ELR (cell line): ENCODE results near the gene PSKH1.
A peak's percentile ranks its signal among the peaks of the same experiment; 100 is the strongest.
"Not testable (repeated sequence)": the region's sequence is repeated elsewhere in the genome, so short reads cannot be mapped to it uniquely, and the experiment has no call there.

Experiments
- DNase-seq: peaks from one replicate; pipeline ENCODE4 v3.0.0-alpha.2; 2015; ENCODE audit warnings: low read depth

PSKH1 gene

GRCh38 chr16:67961551-67961957, 68.5 kb downstream of the PSKH1 start:
- DNase-seq: no peak

- no peak for DNase-seq
Measured at GRCh38 chr16:67962135-67962534, 69.1 kb downstream of the PSKH1 start.

DNA sequence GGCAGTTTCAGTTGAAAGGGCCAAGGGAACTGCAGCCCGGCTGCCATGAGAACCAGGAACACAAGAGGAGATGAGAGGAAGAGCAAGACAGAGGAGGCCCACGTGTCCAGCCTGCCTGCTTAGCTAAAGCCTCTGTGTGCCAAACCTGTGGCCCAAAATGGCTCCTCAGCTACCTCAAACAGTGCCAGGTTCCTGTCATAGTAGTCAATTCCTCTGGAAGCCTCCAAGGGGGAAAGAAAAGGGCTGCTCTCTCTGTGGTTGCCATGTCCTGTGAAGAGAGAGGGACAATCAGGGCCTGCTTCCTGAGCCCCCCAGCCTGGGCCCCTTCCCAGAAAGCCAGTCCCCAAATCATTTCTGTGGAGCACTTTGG, 70.2 kb downstream of the PSKH1 start:
- no peak for DNase-seq

- DNase-seq: no peak
Measured at GRCh38 chr16:67963662-67964321, 70.7 kb downstream of the PSKH1 start.

DNA sequence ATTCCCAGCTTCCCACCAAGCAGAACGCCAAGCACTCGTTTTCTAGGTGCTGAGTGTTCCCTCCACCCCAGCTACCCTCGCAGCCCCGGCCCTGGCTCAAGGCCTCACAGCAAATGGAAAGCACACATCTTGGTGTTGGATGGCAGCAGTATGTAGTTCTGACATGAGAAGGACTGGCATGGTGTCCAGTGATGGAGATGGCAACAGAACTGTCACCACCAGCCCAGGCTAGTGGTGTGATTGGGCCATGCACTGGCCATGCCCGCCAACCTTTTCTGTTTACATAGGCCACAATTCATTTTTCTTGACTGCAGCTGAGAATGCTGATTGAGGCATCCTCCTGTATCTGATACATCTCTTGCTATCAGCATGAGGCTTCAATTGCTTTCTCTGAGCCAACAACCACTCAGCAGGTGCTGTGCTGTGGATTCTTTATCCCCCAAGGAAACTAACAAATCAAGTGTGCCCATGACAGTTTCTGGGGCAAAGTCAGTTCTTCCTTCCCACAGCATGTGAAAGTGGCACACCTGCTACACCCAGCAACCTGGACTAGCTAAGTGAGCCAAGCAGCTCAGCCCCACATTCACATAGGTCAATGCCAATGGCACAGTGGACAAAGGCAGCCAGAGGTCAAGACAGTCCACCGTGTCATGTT, 71.5 kb downstream of the PSKH1 start:
- DNase-seq: no peak

- DNase-seq: no peak
Measured at GRCh38 chr16:67965668-67966548, 72.9 kb downstream of the PSKH1 start.

GRCh38 chr16:67966549-67967182, 73.6 kb downstream of the PSKH1 start:
- peak; percentile 62 for DNase-seq

- DNase-seq: peak; percentile 64
Measured at GRCh38 chr16:67967183-67967957, 74.3 kb downstream of the PSKH1 start.

DNA sequence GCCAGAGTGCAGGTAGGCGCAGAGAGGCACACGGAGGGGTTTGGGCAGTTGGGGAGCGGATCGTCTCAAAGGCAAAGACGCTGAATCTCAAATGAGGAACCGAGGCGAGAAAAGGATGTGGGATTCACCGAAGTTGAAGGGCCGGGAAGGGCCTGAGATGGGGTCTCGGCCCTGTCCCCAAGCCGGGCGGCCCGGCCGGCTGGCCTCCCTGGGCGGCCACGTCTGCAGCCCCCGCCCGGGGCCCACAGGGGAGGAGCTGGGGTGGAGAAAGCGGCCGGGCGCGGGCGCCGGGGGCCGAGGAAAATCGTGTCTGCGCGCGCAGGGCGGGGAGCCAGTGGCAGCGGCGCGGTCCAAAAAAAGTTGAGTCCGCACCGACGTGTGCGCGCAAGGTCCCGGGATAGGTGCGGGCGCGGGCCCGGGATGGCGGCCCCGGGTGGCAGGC, 74.9 kb downstream of the PSKH1 start:
- DNase-seq: peak; percentile 56

DNA sequence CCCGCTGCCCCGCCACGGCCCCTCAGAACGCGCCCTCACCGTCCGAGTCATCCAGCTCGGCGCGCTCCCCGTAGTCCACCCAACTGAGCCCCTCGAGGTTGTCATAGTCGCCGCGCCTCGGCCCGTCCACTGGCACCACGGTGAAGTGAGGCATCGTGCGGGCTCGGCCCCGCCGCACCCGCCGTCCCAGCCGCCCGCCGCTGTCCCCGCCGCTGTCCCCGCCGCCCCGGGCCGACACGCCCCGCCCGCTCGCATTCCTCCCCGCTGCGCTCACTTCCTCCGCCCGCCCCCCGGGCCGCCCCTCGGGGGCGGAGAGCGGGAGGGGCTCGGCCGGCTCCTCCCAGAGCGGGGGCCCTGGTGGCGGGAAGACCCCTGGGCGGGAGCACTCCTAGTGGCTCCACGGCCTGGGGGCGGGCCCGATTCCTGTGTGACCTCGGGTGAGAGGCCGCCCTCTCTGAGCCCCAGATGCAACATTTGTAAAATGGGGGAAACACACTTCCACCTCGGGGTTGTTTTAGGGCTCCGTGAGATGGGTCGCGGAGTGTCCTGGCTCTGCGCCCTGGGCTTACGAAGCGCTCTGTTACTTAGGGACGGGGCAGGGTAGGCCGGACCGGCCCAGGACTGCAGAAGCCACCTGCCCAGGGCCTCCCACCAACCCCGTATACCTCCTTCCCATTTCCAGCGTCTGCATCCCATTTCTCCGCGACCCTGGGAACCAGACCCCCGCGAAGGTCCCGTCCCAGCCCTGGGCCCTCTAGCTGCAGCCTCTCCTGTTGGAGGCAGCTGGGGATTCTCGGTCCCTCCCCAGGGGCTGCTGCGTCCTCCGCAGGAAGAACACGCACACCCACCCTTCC, 75.6 kb downstream of the PSKH1 start, which contains the start of gene SLC12A4:
TSS of gene SLC12A4 (minus strand) at position 238 of the 854 bp plus-strand sequence. CDS start at position 154, 84 bp downstream.
- DNase-seq: peak; percentile 90

DNA sequence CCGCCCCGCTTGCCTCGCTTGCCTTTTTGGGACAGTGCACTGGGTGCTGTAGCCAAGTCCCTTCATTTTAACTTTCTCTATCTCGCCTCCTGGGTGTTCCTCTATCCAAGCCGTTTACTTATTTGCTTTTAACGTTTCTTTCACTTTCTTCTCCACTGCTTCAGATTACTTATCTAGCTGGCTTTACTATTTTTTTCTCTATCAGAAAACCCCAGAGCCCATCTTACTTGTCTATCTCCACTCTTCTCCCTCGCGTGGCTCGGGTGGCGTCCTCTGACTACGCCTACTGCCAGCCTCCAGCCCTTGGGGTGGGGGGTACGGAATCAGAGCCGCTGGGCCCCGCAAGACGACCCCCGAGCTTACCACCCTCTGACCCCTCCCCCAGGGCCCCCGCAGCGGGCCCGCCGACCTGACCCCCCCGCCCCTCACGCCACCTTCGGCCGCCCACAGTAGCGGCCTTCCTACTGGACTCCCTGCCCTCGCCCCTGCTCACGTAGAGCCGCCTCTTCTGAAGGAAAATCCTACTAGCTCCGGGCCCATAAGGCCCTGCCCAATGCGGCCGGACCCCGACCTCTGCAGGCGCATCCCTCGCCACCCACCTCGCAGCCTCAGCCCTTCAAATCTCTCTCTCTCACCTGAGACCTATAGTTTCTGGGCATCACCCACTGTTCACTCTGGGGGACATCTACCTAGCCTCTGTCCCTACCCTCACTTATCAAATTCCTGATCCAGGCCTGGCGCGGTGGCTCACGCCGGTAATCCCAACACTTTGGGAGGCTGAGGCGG, 76.4 kb downstream of the PSKH1 start:
- peak; percentile 30 for DNase-seq

DNA sequence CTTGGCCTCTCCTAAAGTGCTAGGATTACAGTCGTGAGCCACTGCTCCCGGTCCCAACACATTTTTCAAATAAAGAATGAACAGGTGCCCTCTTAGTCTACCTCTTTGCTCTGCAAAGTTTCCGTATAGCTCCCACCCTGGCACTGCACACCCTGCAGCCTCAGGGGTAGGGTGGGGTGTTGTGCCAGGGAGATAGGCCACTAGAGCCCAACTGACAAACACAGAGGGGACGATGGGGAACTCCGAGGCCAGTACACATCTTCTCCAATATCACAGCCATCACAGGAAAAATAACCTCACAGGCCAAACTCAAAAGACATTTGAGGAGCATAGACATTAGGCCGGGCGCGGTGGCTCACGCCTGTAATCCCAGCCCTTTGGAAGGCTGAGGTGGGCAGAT, 78.1 kb downstream of the PSKH1 start:
- DNase-seq: no peak

GRCh38 chr16:67972285-67972684, 79.2 kb downstream of the PSKH1 start:
- DNase-seq: not testable (repeated sequence)

GRCh38 chr16:67975321-67976105, 82.5 kb downstream of the PSKH1 start:
- no peak for DNase-seq

DNA sequence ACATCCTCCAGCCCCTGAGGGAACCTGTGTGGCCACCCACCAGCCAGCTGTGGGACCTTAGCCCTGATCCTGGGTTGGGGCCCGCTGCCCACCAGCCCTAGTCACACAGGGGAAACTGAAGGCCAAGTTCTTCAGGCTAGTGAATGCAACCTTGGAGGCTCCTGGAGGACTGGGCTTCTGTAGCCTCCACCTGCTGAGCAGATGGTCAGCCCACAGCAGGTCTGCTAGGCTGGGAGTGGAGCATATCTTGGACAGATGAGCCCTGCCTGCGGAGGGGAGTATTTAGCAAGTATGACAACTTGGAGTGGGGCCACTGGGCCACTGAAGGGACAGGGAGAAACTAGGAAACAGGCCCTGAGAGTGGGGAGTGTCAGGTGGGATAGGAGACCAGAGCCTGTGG, 83.2 kb downstream of the PSKH1 start:
- DNase-seq: no peak

DNA sequence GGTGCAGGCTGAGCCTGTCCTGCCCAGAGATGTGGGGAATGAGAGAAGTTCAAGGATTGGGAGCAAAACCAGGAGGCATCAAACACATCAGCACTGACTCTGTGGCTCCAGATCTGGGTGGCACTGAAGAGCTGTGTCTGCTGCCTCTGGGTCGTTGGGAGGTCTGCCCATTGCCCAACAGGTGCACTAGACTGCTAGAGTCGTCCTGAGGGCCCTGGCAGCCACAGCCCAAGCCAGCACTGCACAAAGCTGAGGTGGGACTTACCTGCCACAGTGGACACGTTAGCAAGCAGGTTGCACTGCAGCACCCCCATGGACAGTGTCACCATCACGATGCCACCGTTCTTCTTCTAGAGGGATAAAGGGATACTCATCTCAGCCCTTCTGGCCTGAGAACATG, 84.0 kb downstream of the PSKH1 start:
- no peak for DNase-seq

DNA sequence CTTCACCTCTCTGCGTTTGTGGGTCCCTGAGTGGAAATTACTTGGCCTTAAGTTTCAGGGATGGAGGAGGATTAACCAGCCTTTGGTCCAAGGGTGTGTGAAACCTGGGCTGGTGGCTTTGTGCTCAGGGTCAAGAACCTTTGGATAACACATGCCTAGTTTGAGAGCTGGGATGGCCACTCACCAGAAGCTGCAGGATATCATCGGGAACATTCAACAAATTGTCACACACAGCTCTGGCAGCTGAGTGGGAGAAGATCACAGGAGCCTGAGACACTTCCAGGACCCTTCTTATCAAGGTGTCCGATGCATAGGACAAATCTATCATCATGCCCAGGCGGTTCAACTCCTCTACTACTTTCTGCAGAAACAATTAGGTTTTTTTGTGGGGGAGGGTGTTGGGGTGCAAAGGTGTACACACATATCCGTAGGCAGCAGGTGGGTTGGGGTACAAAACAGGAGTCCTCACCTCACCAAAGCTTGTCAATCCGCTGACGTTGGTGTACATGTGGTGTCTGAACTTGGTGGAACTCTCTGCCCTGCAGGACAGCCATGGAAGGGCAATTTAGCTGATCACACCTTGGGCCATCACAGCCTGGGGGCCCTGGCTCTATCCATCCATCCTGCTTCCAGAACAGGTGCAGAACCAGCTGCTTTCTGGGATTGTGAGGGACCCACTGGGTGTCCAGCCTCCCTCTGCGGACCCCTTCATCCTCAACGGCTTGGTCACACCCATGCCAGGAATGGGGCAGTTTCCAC, 84.6 kb downstream of the PSKH1 start:
- no peak for DNase-seq
